NCI-H146 (cell line): ENCODE measurements around the gene PAXIP1.
A peak's percentile ranks its signal among the peaks of the same experiment; 100 is the strongest.
"Not testable (repeated sequence)": the region's sequence is repeated elsewhere in the genome, so short reads cannot be mapped to it uniquely, and the experiment has no call there.

Experiments
- DNase-seq: peaks from one replicate; lab custom pipeline; 2025; lab: John Stamatoyannopoulos, UW

The PAXIP1 gene

DNA sequence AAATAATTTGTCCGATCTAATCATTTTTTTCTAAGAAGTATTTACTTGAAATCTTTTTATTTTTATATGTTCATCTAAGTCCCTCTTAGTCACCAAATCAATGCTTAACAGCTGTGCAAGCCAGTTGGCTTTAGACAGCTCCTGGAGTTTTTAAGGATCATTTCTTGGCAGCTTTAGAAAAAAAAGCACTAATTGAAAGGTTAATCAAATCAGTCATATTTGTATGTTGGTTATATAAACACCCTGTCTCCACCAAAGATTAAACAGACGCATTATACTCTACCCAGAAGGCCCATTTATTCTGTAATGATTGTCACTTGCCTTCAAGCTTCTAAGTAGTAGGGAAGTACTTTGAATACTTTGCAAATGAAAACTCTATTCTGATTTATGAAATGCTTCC, 60.2 kb downstream of the PAXIP1 start:
- no peak for DNase-seq

DNA sequence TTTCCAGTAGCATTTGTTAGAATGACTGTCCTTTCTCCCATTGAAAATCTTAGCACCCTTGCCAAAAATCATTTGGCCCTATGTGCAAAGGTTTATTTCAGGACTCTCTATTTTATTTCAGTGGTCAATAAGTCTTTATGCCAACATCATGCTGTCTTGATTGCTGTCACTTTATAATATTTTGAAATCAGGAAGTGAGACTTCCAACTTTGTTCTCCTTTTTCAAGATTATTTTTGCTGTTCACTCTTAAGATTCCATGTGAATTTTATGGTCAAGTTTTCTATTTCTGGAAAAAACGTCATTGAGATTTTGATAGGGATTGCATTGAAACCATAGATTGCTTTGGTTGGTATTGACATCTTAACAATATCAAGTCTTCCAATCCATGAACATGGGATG, 65.1 kb downstream of the PAXIP1 start:
- no peak for DNase-seq

DNA sequence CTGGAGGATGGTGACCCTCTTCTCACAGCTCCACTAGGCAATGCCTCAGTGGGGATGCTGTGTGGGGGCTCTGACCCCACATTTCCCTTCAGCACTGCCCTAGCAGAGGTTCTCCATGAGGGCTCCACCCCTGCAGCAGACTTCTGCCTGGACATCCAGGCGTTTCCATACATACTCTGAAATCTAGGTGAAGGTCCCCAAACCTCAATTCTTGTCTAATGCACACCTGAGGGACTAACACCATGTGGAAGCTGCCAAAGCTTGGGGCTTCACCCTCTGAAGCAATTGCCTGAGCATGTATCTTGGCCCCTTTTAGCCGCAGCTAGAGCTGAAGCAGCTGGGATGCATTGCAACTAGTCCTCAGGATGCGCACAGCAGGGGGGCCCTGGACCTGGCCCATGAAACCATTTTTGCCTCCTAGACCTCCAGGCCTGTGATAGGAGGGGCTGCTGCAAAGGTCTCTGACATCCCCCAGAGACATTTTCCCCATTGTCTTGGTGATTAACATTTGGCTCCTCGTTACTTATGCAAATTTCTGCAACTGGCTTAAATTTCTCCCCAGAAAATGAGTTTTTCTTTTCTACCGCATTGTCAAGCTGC, 68.5 kb downstream of the PAXIP1 start:
- not testable (repeated sequence) for DNase-seq

DNA sequence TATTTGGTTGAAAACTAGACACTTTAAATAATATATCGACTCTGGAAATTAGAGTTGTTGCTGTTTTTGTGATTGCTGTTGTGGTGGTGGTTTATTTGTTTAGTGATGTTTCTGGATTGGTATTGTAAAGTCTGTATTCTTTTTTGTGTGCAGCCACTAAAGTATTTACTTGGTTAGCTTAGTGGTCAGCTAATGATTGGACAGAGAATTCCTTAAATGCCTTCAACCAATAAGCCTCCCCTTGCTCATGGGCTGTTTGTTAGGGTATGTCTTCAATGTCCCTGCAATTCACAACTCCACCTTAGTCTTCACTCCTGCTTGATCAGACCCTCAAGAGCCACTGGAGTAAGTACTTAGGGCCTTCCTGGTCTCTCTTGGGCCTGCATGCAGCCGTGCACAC, 71.0 kb downstream of the PAXIP1 start:
- DNase-seq: no peak

DNA sequence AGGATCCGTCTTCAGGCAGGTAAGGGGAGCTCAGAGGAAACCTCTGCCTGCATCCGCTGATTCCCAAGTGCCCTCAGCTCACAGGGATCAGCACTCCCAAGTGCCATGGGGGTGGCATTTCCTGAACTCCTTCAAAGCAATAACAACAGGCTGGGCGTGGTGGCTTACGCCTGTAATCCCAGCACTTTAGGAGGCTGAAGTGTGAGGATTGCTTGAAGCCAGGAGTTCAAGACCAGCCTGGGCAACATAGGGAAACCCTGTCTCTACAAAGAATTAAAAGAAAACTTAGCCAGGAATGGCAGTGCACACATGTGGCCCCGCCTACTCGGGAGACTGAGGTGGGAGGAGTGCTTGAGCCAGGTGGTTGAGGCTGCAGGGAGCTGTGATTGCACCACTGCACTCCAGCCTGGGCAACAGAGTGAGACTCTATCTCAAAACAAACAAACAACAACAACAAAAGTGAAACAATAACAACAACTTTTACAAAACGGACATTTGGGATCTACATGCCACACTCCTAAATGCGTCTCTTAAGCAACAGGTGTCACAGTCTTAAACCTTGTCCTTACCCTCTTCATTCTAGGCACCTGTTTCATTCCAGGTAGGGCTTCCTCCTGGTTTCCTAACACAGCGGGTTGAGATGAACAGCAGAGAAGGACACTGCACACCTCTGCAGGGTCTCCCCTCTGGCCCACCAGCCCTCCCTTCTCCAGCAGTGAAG, 73.8 kb downstream of the PAXIP1 start:
- DNase-seq: no peak

DNA sequence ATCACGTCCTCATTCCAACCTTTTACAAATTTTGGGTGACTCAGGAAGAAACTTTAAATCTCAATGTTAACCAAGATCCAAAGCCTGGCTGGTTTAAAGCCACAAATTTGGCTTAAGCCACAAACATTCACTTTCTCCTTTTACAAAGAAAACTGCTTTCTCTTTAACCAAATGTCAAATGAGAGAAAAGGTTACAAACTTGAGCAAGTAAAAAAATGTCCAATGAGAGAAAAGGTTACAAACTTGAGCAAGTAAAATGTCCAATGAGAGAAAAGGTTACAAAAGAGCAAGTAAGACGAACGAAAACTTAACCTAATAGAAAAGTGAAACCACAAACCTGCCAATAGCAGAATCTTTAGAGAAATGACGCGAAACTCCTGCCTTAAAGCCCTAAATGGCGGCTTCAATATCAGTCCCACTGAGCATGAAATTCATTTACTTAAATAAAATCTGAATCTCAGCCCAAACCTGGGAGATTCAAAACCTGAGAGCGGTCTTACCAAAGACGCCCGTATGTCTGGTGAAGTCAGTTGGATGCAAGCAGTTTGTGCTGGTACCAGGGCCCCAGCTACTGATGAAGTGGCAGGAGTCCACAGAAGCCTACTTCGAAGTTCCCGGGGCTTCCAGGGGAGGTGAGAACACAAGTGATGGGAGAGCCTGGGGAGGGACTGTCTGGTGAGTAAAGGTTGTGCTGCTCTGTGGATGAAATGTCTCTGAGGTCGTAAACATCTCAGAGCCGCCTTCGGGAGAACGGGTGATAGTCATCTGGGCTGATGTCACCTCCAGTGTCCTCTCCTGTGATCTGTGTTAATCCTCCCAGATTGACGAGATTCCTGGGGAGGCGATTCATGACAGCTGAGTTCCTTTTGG, 74.6 kb downstream of the PAXIP1 start:
- peak; percentile 39 for DNase-seq

DNA sequence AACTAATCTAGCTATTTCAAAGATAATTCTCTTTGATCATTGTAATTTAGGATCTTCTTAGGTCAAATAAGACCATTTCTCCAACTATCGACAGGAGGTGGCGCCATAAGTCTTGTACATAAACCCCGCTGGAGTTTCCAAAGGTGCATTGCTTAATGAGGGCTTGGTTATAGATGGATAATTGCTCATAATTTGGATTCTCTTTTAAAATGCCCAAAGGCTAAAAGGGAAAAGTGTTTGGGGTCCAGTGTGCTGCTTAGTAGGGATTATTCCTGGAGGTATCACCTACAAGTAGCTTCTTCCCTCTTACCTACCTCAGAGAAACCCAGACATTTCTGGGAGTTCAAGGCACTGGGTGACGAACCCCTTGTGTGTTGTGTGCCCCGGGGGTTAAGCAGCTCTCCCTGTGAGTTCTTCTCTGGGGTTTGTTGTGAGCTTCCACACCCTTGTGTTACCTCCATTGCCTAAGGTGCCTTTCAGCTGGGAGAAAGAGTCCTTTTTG, 75.2 kb downstream of the PAXIP1 start:
- peak; percentile 81 for DNase-seq

DNA sequence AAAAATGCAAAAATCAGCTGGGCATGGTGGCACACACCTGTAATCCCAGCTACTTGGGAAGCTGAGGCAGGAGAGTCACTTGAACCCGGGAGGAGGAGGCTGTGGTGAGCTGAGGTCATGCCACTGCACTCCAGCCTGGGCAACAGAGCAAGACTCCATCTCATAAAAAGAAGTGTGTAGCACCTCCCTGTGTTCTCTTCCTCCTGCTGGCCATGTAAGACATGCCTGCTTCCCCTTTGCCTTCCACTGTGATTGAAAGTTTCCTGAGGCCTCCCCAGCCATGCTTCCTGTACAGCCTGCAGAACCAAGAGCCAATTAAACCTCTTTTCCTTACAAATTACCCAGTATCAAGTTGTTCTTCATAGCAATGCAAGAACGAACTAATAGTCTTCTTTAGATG, 80.5 kb downstream of the PAXIP1 start:
- DNase-seq: not testable (repeated sequence)

DNA sequence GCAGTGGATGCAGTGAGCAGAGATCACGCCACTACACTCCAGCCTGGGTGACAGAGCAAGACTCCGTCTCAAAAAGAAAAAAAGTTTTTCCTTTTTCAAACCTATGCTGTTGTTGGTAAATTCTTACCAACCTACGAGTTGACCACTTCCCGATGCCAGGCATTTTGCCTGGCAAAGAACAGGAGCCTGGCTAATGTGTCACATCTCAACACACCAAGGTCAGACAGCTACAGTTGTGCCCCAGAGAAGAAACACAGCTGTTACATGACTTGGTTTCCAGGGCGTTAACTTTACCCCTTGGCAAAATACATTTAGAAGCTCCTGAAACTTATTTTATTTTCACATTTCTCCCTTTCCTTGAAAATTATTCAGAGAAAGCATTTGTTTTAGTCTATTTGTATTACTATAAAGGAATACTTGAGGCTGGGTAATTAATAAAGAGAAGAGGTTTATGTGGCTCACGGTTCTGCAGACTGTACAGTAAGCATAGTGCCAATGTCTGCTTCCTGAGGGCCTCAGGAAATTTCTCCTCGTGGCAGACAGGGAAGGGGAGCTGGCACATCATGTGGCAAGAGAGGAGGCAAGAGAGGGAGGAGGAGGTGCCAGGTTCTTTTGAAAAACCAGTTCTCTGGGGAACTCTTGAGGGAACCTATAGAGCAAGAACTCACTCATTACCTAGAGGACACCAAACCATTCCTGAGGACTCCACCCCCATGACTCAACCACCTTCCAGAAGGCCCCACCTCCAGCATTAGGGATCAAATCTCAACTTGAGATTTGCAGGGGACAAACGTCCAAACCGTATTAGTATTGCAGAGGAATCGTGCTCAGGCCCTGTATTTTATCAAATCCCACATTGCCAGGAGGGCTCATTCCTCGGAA, 83.3 kb downstream of the PAXIP1 start:
- no peak for DNase-seq

DNA sequence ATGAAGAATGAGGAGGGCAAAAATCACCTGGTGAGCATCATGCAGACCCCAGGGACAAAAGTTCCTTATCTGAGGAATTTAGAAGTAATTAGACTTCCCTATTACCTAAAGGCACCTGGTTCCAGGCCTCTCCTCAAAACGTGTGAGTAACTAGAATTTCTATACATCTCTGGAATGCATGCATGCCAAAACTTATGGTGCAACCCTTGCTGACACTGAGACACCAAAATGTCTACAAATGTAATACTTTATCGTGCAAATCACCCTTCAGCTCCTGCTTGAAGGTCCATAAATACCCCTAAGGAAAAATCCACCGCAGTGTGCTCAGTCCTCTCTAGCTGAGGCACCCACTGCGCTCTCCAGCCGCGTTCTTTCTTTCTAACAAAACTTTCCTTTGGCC, 84.2 kb downstream of the PAXIP1 start:
- no peak for DNase-seq

DNA sequence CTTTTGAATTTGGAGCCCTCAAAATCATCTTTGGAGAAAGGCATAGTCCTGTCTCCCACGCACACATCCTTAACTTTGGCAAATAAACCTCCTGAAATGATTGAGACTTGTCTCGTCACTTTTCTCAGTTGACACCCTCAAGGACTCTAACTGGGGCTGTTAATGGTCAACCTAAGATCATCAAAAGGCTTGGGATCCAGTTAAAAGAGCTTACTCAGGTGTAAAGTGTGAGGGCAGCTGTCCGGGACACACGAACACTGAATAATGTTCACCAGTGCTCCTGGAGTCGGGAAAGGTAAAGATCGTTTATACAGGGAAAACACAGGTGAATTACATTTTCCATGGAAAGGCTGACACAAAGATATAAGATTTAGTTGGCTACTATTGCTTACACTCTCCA, 84.7 kb downstream of the PAXIP1 start:
- DNase-seq: no peak

DNA sequence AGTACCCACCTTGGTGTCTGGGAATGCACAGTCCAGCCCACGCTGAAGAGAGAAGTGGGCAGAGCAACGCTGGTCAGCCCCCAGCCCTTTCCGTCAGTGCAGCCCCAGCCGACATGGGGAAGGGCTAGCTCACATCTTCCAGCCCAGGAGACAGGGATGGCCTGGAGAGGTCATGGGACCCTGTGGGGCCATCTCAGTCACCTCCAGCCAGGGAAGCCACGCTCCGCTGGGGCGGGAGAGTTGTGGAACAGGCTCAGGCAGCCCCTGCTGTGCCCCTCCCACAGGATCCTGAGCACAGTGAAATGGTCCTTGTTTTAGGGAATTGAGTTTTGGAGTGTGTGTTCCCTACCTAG, 85.1 kb downstream of the PAXIP1 start:
- no peak for DNase-seq

DNA sequence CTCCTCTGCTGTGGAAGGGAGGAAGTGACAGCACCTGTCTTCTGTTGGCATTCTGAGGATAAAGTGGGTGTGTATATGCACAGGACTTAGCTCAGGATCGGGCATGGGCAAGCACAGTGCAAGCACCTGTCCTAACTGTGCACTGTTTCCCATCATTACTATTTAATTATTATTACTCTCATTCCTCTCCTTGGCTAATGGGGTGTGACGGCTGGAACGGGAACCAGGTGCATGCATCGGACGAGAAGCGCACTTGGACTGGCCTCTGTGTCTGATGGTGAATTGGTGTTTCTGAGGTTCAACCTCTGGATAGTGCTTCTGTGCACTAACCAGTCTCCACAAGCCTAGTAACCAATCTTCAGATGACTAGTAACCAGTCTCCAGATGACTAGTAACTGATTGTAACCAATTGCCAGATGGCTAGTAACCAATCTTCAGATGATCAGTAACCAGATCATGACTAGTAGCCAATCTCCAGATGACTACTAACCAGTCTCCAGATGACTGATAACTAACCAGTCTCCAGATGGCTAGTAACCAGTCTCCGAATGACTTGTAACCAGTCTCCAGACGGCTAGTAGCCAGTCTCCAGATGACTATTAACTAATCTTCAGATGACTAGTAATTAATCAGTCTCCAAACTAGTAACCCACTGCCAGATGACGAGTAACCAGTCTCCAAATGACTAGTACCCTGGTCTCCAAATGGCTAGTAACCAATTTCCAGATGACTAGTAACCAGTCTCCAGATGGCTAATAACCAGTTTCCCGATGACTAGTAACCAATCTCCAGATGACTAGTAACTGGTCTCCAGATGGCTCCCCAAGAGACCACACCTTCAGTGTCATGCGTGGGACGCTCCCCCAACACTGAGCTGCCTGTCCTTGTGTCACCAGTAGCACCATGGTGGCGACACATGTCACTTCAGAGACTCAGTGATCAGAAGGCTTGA, 85.8 kb downstream of the PAXIP1 start:
- peak; percentile 61 for DNase-seq

DNA sequence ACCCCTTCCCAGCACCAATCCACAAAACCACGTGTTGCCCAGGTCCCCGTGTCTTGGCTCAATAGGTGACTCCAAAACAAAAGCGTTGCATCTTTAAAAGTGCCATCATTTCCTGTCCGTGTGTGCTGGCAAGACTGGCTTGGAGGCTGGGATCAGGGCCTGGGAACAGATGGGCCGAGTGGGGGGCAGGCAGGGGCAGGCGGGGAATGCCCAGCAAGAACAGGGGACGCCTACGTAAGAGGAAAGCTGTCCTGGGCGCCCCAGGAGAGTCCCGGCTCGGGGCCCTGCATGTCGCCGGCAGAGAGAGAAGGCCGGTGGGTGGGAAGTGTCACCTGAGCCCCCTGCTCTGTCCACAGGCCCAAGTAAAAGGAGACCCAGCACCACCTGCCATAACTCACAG, 86.5 kb downstream of the PAXIP1 start:
- no peak for DNase-seq

DNA sequence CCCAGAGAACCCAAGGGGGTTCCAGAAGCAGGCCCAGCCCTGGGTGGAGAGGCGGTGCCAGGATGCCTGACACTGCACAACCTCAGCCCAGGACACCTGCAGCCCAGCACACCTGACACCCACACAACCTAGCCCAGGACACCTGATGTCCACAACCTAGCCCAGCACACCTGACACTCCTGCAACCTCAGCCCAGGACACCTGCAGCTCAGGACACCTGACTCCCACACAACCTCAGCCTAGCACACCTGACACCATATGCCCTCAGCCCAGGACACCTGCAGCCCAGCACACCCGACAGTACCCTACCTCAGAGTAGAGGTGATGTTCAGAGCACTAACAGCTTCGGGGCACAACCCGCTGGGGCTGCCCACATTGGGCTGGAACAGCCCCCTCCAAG, 87.3 kb downstream of the PAXIP1 start:
- peak; percentile 15 for DNase-seq

DNA sequence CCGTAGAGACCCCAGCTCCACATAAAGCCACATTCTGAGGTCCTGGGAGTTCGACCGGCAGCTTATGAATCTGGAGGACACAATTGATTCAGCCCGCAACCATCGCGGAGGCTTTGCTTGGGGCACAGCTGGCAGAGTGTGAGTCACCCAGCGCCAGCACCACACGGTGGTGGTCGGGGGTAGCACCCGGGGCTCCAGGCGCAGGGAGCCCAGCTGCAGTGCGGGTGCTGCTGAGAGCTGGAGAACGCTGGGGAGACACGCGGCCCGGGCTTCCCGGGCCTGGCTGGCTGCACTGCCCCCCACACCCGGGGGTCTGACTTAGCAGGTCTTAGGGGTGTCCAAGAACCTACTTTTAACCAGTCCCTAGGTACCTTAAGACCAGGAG, 87.9 kb downstream of the PAXIP1 start:
- no peak for DNase-seq

DNA sequence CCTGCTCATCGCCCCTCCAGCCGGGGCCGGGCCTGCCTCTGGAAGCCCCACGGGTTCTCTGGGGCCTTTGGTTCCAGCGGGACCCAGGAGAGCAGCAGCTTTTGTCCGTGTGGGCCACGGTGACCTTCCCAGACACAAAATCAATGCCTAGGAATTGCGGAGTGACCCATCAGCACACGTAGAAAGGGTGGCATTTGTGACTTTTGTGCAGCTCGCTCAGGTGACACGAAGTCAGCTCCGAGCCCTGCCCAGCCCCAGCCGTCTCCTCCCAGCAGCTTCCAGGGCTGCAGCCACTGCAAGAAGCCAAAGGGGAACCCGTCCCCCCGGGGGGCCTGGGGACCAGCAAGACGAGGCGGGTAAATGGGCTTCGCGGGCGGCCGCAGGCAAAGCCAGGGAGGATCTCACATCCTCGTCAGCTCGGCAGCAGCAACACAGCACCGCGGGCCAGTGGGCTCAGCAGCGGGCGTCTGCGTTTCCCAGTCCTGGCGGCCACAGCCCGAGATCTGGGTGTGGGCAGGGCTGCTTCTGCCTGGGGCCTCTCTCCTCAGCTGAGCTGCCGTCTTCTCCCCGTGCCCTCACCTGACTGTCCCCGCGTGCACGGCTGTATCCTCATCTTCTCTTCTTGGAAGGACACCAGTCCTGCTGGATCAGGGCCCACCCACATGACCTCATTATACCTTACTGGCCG, 88.5 kb downstream of the PAXIP1 start:
- peak; percentile 29 for DNase-seq

DNA sequence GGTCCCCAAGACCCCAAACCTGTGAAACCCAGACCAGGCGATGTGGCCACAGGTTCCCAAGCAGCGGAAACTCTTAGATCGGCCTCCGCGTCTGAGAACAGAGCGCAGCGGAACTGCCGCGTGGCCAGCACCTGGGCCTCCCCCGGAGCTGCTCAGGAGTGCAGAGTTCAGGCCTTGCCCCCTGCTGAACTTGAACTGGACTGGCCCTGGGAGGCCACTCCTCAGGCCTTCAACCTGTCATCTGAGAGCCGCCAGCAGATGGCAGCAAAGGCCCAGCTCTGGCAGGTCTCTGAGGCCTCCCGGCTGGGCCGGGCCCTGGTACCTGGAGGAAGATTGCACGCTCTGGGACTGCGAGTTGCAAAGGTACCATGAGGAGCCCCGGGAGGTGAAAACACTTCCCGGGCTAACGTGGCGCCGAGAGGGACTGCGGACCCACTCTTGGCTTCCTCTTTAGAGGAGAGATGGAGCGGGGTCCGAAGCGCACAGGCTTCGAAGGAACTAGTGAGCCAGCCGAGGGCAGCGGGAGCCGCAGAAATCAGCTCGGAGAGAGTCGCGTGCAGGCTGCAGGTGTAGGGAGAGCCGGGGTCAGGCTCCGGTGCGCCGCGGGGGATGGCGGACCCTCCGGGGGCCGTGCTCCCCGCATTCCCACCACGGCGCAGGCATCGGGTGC, 89.2 kb downstream of the PAXIP1 start:
- peak; percentile 82 for DNase-seq

DNA sequence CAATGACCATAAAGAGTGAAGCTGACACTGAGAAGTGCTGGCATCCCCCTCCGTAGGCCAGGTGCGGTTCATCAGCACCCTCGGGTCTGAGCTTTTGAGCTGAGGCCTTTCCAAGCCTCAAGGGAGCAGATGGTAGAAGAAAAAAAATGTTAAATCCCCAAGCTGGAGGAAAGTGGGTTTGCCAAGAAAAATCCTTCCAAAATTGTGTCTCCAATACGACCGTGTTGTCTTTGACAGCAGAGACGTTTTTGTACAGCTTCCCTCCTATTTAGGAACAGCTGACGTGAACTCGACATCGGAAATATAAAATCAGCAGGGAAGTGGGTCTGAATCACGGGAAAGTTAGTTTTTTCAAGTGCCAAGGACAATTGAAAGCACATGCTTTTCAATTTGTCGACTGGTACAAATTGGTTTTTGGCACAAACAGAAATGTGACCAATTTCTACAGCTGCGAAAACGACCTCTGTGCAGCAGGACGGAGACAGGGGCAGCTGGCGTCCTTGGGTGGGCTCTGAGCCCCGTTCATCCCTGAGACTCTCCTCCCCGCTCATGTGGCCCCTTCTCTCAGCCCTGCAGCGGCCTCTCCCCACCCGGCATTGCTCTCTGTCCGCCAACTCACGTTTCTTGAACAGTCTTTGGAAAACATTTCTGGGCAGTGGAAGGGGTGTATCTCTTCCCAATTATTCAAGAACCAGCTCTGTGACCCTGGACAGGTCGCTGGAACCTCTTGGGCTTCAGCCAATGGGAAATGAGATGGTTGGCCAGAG, 89.9 kb downstream of the PAXIP1 start:
- no peak for DNase-seq
